HepG2 (cell line): ENCODE measurements around the gene SLC5A4. TPM values are rescaled to one million over a fixed set of nuclear protein-coding genes. Genes with fewer than 3 reads are reported as not detected.

Experiments
- ADNP ChIP-seq: sonication (generic); formaldehyde crosslinking; IDR thresholded peaks from 2 replicates; pipeline ENCODE4 v1.4.0; 2020; ENCODE audit warnings: missing genetic modification reagents
- FOSL2 ChIP-seq: sonication (generic); formaldehyde crosslinking; IDR thresholded peaks from 2 replicates; pipeline ENCODE4 v1.4.0; 2020; ENCODE audit warnings: missing genetic modification reagents
- GATA4 ChIP-seq: sonication (generic); IDR thresholded peaks from 2 replicates; pipeline ENCODE4 v1.6.1; 2016; ENCODE audit warnings: antibody characterized with exemption, low read depth, borderline replicate concordance
- GATAD1 ChIP-seq: IDR thresholded peaks from 2 replicates; pipeline ENCODE4 v1.6.1; 2016; ENCODE audit warnings: missing genetic modification reagents, missing compliant biosample characterization
- GATAD2A ChIP-seq: IDR thresholded peaks from 2 replicates; pipeline ENCODE4 v1.6.1; 2016
- GFI1 ChIP-seq: sonication (generic); formaldehyde crosslinking; IDR thresholded peaks from 2 replicates; pipeline ENCODE4 v1.5.0; 2020; ENCODE audit warnings: missing genetic modification reagents, mild to moderate bottlenecking, borderline replicate concordance
- KDM5A ChIP-seq: fragments of 200-600 bp; sonication (generic); IDR thresholded peaks from 2 replicates; pipeline ENCODE4 v1.7.0; 2018; ENCODE audit warnings: antibody characterized with exemption, mild to moderate bottlenecking, low read length, borderline replicate concordance
- KLF12 ChIP-seq: sonication (generic); formaldehyde crosslinking; IDR thresholded peaks from 2 replicates; pipeline ENCODE4 v1.4.0; 2020; ENCODE audit warnings: missing genetic modification reagents, borderline replicate concordance
- LCORL ChIP-seq, 2 experiments: fragments of 450-650 bp in 1 of 2; sonication (generic) in 1 of 2; formaldehyde crosslinking in 1 of 2; IDR thresholded peaks; 2 replicates each; pipeline versions ENCODE4 v1.5.0 to v1.6.1; 2017 to 2020; ENCODE audit warnings: antibody characterized with exemption in 1 of 2, missing genetic modification reagents in 1 of 2
- MEIS1 ChIP-seq: sonication (generic); formaldehyde crosslinking; IDR thresholded peaks from 2 replicates; pipeline ENCODE4 v1.9.0; 2021; ENCODE audit warnings: mild to moderate bottlenecking, missing genetic modification reagents, moderate library complexity, borderline replicate concordance
- MTF1 ChIP-seq: sonication (generic); formaldehyde crosslinking; IDR thresholded peaks from 2 replicates; pipeline ENCODE4 v1.5.0; 2020; ENCODE audit warnings: missing genetic modification reagents
- NFE2L1 ChIP-seq: sonication (generic); formaldehyde crosslinking; IDR thresholded peaks from 2 replicates; pipeline ENCODE4 v1.4.0; 2020; ENCODE audit warnings: missing genetic modification reagents, mild to moderate bottlenecking, borderline replicate concordance
- NPAS2 ChIP-seq: sonication (generic); formaldehyde crosslinking; IDR thresholded peaks from 2 replicates; pipeline ENCODE4 v1.8.0; 2022; ENCODE audit warnings: mild to moderate bottlenecking, missing genetic modification reagents, borderline replicate concordance
- PLRG1 ChIP-seq: fragments of 450-650 bp; conservative IDR thresholded peaks from 2 replicates; pipeline ENCODE4 v1.6.1; 2016
- SOX13 ChIP-seq, 3 experiments: fragments of 450-650 bp in 1 of 3; sonication (generic) in 1 of 3; formaldehyde crosslinking in 1 of 3; IDR thresholded peaks in 2 of 3; conservative IDR thresholded peaks in 1 of 3; 2 replicates each; pipeline versions ENCODE4 v1.5.0 to v1.6.1; 2016 to 2020; ENCODE audit warnings: antibody characterized with exemption in 1 of 3, mild to moderate bottlenecking in 1 of 3, missing compliant biosample characterization in 1 of 3, missing genetic modification reagents in 1 of 3, moderate library complexity in 1 of 3
- SOX6 ChIP-seq, 2 experiments: fragments of 450-650 bp in 1 of 2; sonication (generic) in 1 of 2; formaldehyde crosslinking in 1 of 2; IDR thresholded peaks; 2 replicates each; pipeline versions ENCODE4 v1.4.0 to v1.6.1; 2017 to 2020; ENCODE audit warnings: antibody characterized with exemption in 1 of 2, mild to moderate bottlenecking in 1 of 2, missing genetic modification reagents in 1 of 2
- SRSF1 ChIP-seq: fragments of 200-400 bp; formaldehyde crosslinking; optimal IDR thresholded peaks from 2 replicates; pipeline ENCODE3; 2017; ENCODE audit warnings: mild to moderate bottlenecking, low read depth, low read length, moderate library complexity
- ZBTB7B ChIP-seq: sonication (generic); formaldehyde crosslinking; IDR thresholded peaks from 2 replicates; pipeline ENCODE4 v1.4.0; 2020; ENCODE audit warnings: missing genetic modification reagents
- ZNF136 ChIP-seq: sonication (generic); formaldehyde crosslinking; IDR thresholded peaks from 2 replicates; pipeline ENCODE4 v1.8.1; 2022; ENCODE audit warnings: low read depth, mild to moderate bottlenecking, moderate library complexity, missing genetic modification reagents
- ZNF251 ChIP-seq: sonication (generic); formaldehyde crosslinking; IDR thresholded peaks from 2 replicates; pipeline ENCODE4 v1.9.0; 2021; ENCODE audit warnings: mild to moderate bottlenecking, missing genetic modification reagents
- ZNF292 ChIP-seq: sonication (generic); formaldehyde crosslinking; IDR thresholded peaks from 2 replicates; pipeline ENCODE4 v1.8.1; 2022; ENCODE audit warnings: mild to moderate bottlenecking, low read depth, missing genetic modification reagents, borderline replicate concordance
- ZNF331 ChIP-seq: sonication (generic); formaldehyde crosslinking; IDR thresholded peaks from 2 replicates; pipeline ENCODE4 v1.4.0; 2020; ENCODE audit warnings: missing genetic modification reagents
- ZNF75D ChIP-seq: sonication (generic); formaldehyde crosslinking; IDR thresholded peaks from 2 replicates; pipeline ENCODE4 v1.8.1; 2023; ENCODE audit warnings: missing genetic modification reagents, mild to moderate bottlenecking, borderline replicate concordance
- ZSCAN30 ChIP-seq: sonication (generic); formaldehyde crosslinking; IDR thresholded peaks from 2 replicates; pipeline ENCODE4 v1.5.0; 2020; ENCODE audit warnings: mild to moderate bottlenecking, missing genetic modification reagents
- polyA plus RNA-seq, 8 experiments: library from polyadenylated mRNA; depleted of rRNA in 3 of 8; stranded (reverse) in 7 of 8; unstranded in 1 of 8; fragments of >200 nt; fragmentation: Illumina TruSeq in 4 of 8; extraction: Trizol in 4 of 8; gene quantifications; 2 replicates each; pipeline versions ENCODE4 v1.2.1 to v1.2.3, GENCODE V29; 2011 to 2016; ENCODE audit warnings: low read depth in 4 of 8, missing spikeins in 1 of 8, mixed read lengths in 1 of 8; ENCODE audit not compliant: insufficient read depth in 1 of 8
- total RNA-seq, 5 experiments: library from RNA; depleted of rRNA; stranded (reverse); fragments of >200 nt; fragmentation: Illumina TruSeq; extraction: Trizol; gene quantifications; 2 replicates each; pipeline ENCODE4 v1.2.3, GENCODE V29; 2016; ENCODE audit warnings: low read depth in 1 of 5
- TF ChIP-seq, protein P1 (sequence below): sonication (generic); formaldehyde crosslinking; IDR thresholded peaks from 2 replicates; pipeline ENCODE4 v1.4.0; 2020; ENCODE audit warnings: mild to moderate bottlenecking, missing genetic modification reagents
- TF ChIP-seq, protein P2 (sequence below): sonication (generic); formaldehyde crosslinking; conservative IDR thresholded peaks from 2 replicates; pipeline ENCODE4 v1.8.1; 2023; ENCODE audit warnings: missing genetic modification reagents
- TF ChIP-seq, protein P3 (sequence below): sonication (generic); formaldehyde crosslinking; IDR thresholded peaks from 2 replicates; pipeline ENCODE4 v1.8.0; 2022; ENCODE audit warnings: low read depth, missing genetic modification reagents

The SLC5A4 gene
- total and polyA plus RNA-seq, 2 of the 13 experiments (the other 11 are each of a cell fraction or from before 2014, with no cell fraction given) = not detected

GRCh38 chr22:32249231-32249630 is 5.9 kb downstream of the SLC5A4 start (continued):
- no peak for TF ChIP-seq GATA4
- TF ChIP-seq SOX6 (IDR thresholded peaks at IDR 0.05) = no peak
- 0 out of 2 replicates have a peak, but pooled peaks have one; percentile 14 for TF ChIP-seq SOX6 (CRISPR knock-in tag; IDR thresholded peaks at IDR 0.05)
- TF ChIP-seq ADNP (CRISPR knock-in tag) = no peak
- TF ChIP-seq LCORL (IDR thresholded peaks at IDR 0.05) = no peak
- TF ChIP-seq LCORL (CRISPR knock-in tag; IDR thresholded peaks at IDR 0.05) = no peak
- TF ChIP-seq GATAD1 (CRISPR knock-in tag) = no peak
- no peak for TF ChIP-seq MTF1 (CRISPR knock-in tag)
- TF ChIP-seq ZSCAN30 (CRISPR knock-in tag) = no peak
- TF ChIP-seq SRSF1 = no peak
- TF ChIP-seq, protein P1, sequence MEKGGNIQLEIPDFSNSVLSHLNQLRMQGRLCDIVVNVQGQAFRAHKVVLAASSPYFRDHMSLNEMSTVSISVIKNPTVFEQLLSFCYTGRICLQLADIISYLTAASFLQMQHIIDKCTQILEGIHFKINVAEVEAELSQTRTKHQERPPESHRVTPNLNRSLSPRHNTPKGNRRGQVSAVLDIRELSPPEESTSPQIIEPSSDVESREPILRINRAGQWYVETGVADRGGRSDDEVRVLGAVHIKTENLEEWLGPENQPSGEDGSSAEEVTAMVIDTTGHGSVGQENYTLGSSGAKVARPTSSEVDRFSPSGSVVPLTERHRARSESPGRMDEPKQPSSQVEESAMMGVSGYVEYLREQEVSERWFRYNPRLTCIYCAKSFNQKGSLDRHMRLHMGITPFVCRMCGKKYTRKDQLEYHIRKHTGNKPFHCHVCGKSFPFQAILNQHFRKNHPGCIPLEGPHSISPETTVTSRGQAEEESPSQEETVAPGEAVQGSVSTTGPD (CRISPR knock-in tag) = no peak
- TF ChIP-seq GATAD2A (CRISPR knock-in tag) = peak; percentile 57; the same call in 1 of the 2 replicates
- TF ChIP-seq NFE2L1 (CRISPR knock-in tag) = no peak
- no peak for TF ChIP-seq ZNF292 (CRISPR knock-in tag)
- TF ChIP-seq, protein P2, sequence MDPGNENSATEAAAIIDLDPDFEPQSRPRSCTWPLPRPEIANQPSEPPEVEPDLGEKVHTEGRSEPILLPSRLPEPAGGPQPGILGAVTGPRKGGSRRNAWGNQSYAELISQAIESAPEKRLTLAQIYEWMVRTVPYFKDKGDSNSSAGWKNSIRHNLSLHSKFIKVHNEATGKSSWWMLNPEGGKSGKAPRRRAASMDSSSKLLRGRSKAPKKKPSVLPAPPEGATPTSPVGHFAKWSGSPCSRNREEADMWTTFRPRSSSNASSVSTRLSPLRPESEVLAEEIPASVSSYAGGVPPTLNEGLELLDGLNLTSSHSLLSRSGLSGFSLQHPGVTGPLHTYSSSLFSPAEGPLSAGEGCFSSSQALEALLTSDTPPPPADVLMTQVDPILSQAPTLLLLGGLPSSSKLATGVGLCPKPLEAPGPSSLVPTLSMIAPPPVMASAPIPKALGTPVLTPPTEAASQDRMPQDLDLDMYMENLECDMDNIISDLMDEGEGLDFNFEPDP (CRISPR knock-in tag) = 0 out of 2 replicates have a peak, but pooled peaks have one; percentile 33
- TF ChIP-seq ZBTB7B (CRISPR knock-in tag) = 0 out of 2 replicates have a peak, but pooled peaks have one; percentile 43
- no peak for TF ChIP-seq KDM5A
- no peak for TF ChIP-seq ZNF331 (CRISPR knock-in tag)
- peak; percentile 26; the same call in 1 of the 2 replicates for TF ChIP-seq FOSL2 (CRISPR knock-in tag)
- no peak for TF ChIP-seq ZNF136
- TF ChIP-seq ZNF251 (CRISPR knock-in tag) = no peak
- no peak for TF ChIP-seq KLF12
- TF ChIP-seq MEIS1 (CRISPR knock-in tag) = no peak
- TF ChIP-seq SOX13 (IDR thresholded peaks at IDR 0.05) = no peak
- TF ChIP-seq SOX13 (CRISPR knock-in tag; conservative IDR thresholded peaks at IDR 0.05 in 1 of 2, IDR thresholded peaks at IDR 0.05 in 1 of 2) = peak in 1 of 2 experiments; percentile 17; a peak in 1 of 4 replicates
- 0 out of 2 replicates have a peak, but pooled peaks have one; percentile 30 for TF ChIP-seq GFI1 (CRISPR knock-in tag)
- TF ChIP-seq PLRG1 = no peak
- no peak for TF ChIP-seq ZNF75D (CRISPR knock-in tag)
- TF ChIP-seq NPAS2 (CRISPR knock-in tag) = no peak
- TF ChIP-seq, protein P3, sequence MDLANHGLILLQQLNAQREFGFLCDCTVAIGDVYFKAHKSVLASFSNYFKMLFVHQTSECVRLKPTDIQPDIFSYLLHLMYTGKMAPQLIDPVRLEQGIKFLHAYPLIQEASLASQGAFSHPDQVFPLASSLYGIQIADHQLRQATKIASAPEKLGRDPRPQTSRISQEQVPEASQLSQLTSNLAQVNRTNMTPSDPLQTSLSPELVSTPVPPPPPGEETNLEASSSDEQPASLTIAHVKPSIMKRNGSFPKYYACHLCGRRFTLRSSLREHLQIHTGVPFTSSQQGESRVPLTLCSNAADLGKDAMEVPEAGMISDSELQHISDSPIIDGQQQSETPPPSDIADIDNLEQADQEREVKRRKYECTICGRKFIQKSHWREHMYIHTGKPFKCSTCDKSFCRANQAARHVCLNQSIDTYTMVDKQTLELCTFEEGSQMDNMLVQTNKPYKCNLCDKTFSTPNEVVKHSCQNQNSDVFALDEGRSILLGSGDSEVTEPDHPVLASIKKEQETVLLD (CRISPR knock-in tag) = no peak
